Stimulated activated CD4-positive, alpha-beta T cell treated with anti-CD3 and anti-CD28 coated beads, Interleukin-2, amount 100 ng/mL, for 4 hours (primary cell): Measurements from ENCODE around the gene CKAP4.

Experiments used
- DNase-seq: peaks from one replicate; pipeline ENCODE4 v3.0.0-alpha.2; 2020; ENCODE audit warnings: low read depth

Gene CKAP4

DNA sequence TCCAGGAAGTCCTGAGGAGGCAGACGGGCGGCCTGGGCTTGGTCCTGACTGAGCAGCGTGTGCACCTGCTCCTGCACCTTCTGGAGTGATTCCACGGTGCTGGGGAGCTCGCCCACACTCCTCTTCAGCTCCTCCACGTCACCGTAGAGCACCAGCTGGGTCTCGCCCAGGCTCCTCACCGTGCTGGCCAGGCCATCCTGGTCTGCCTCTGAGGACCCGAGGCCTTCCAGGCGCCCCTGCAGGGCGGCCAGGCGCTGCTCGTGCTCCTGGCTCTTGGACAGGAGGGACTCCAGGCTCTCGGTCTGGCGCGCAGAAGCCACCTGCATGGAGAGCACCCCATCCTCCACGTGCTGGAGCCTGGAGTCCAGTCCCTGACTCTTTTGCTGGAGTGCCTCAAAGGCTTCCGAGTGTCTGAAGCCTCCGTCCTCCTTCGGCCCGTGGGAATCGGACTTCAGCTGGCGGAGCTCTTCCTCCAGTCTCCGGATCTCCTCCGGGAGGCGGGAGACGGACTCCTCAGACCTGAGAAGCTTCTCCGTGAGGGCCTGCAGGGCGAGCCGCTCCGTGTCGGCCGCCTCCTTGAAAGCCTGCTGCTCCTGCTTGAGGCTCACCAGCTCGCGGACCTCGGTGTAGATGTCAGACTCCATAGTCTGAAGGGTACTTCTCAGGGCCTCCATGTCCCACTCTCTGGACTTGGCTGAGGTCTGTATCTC is 8.4 kb downstream of the CKAP4 start:
- DNase-seq, result no peak

DNA sequence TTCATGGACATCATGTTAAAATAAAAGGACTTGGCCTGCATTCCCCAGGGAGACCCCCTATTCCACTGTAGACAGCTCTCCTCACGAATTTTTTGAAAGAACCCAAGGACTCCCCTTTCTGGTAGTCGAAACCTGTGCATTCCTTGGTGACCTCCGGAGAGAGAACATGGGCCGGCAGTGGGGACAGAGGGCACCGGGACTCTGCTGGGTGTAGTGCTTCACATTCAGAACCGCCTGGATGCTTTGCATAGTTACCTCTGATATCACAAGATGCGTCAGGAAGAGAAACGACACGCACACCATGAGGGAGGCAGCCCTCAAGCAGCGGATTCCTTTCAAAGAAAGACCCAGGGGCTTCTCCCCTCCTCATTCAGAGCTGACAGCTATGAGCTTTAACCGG is 9.7 kb downstream of the CKAP4 start:
- no peak for DNase-seq

DNA sequence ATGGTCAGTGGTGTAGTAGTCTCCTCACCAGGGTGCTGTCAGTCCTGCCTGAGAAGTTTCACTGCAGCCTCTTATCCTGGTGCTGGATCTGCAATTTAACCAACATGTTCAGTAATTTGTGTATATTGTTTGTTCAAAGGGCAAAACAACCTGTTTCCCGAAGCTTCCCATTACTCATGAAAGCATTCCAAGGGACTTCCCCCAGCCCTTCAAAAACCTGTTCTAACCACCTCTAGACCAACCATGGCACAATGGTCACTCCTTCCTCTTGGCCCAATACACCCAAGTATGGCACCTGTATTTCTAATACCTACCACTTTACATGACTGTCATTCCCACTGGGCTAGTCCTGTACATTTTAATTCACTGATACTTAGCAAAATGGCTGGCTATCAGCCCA is 12.1 kb downstream of the CKAP4 start:
- no peak for DNase-seq

DNA sequence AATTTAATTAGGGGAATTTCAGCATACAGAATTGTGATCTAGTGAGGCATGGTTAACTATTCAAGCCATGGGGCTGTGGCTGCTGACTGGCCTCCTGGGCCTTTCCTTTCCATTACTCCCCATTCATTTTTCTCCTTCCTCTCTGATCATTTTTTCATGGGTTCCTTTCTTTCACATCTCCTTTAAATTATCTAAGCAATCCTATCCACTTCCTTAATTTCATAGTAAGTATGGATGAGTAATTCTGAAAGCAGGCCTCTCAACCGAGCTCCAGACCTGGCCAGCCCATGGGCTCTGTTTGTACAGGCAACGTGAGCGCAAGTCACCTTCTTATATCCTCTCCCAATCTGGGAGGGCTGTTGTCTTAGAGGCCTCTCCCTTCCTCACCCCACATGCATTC is 13.4 kb downstream of the CKAP4 start:
- DNase-seq, result no peak

DNA sequence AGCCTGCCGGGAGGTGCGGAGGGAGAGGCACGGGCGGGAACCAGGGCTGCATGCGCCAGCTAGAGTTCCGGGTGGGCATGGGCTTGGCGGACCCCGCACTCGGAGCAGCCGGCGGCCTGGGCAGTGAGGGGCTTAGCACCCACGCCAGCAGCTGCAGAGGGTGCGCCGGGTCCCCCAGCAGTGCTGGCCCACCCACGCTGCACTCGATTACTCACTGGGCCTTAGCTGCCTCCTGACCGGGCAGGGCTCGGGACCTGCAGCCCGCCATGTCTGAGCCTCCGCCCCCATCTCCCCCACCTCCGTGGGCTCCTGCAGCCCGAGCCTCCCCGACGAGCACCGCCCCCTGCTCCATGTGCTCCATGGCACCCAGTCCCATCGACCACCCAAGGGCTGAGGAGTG is 14.8 kb downstream of the CKAP4 start:
- no peak for DNase-seq

DNA sequence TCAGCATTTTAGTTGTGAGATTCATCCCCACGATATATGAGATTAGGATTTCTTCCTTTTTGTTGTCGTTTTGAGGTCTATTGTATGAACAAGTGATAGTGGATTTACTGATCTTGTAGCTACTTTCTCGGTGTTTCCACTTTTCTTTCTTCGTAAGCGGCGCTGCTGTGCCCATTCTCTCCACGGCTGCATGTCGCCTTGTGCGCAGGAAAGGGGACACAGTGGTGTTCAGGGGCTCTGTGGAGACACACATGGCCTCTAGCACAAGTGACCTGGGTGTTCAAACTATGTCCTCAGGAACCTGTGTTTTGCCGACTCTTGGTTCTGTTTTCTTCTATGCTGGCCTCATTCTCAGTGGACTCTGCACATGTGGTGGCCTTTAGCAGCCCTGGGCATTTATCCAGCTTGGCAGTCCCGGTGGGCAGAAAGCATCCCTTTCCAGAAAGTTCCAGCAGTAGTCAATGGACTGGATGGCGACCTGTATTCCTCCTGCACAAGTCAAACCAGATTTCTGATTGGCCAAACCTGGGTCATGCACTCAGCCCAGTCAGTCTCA is 18.7 kb downstream of the CKAP4 start:
- no peak for DNase-seq

DNA sequence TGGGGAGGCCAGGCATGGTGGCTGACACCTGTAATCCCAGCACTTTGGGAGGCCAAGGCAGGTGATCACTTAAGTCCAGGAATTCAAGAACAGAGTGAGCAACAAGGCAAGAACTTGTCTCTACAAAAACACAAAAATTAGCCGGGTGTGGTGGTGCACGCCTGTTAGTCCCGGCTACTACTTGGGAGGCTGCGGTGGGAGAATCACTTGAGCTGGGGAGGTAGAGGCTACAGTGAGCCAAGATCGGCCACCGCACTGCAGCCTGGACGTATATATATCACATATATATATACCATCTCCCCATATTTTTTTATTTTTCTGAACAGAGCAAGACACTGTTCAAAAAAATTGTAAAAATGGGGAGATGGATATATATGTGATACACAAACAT is 19.5 kb downstream of the CKAP4 start:
- no peak for DNase-seq

DNA sequence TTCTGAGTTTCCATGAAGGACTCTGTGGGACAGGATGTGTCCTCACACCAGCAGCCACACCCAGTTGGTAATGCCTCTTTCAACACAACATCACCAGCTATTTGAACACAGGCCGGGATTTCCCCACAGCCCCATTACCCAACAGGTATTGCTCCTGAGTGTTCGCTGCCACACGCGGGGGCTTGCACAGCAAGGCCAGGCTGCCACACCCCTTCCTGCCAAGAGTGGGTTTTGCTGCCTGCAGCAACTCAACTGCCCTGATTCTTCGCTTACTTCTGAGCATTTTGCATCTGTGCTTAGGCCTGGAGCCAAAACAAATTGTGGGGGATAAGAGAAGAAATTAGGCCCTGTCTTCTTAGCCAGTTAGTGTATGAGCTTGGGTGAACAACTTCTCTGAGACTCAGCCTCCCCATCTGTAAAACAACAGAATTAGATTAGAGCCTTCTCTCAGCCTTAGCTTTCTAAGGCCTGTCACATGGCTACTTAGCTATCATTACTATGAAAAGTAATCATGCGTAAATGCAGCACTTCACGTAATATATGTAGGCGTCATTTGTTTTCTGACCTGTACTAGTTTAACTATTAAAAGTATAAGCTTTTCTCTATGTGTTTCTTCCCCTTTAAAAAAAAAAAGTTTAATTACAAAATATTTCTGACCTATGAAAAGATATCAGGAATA is 20.0 kb downstream of the CKAP4 start:
- peak; percentile 51 for DNase-seq

DNA sequence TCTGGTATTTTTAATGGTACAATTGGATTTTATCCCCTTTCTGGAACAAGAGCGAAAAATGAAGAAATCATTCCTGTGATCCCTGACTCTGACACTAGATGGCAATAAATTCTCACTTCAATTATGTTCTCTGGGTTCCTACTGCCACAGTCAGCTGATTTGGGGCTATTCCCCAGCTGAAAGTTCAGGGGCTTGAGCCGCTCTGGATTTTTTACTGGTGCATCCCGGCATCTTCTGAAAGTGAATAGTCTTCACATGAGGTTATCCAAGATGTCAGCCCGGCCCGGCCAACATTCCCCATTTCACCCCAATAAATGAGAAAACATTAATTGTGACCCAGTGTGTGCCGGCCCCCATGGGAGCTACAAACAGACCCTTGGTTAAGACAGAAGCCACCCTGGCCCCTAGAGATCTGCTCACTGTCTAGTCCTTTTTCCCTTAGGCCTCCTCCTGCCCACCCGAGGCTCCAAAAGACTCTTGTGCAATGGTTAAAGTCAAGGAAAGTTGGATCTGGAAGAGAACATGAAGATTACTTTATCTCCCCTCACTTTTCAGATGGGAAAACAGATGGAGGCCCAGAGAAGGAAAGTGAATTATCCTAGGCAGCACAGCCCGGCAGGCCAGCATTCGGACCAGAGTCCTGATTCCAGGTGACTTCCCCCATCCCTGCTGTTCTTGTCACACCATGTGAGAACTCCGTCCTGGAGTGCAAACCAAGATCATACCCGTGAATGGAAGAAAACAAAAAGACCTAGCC is 20.8 kb downstream of the CKAP4 start:
- DNase-seq, result no peak

DNA sequence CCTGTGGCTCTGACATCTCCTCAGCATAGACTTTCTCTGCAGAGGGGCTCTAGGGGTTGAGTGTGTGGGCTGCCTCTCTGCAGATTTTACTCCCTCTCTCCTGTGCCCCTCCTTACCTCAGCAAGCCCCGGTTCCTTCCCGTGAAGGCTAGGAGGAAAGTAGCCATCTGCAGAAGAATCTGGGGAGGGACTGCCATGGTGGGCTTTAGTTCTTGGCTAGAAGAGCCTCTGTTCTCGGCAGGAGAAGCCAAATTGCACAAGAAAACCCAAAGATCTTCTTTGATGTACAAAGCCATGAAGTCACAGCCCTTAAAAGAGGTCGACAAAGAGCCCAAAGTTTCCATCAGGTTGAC is 23.5 kb downstream of the CKAP4 start:
- DNase-seq, result no peak

DNA sequence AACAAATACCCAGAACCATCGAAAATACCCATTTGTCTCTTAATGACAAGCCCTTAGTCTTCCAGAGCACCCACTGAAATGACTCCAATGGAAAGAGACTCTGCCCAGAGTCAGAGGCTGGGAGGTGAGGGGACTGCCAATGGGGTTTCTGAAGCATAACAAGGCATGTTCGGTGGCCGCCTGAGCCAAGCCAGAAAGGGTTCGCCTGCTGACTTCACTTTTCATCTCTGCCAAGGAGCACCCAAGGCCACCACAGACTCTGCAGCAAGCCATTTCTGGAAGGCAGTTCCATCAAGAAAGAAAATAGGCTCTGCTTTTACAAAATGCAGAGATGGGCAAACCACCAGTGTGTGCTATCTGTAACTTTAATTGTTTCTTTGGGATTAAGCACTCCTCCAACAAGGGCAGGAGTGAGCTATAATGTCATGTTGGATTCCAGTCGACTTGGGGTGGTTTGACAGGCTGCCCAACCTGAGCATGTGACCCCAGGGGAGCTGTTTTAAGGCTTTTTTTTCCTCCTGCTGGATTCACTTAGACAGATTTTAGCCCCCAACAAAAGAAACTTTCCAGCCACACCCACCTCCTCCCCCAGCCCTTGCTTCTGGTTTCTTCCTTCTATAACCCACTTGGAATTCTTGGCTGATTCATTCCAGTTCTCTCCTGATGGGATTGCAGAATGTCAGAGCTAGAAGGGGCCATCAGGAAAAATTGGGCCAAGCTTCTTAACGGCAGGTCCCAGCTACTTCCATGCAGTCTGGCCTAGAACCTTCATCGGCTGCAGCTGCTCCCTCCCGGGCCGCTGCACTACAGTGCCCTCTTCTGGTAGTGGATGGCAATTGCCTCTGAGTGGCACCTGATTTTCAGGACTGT is 24.1 kb downstream of the CKAP4 start:
- peak; percentile 40 for DNase-seq

DNA sequence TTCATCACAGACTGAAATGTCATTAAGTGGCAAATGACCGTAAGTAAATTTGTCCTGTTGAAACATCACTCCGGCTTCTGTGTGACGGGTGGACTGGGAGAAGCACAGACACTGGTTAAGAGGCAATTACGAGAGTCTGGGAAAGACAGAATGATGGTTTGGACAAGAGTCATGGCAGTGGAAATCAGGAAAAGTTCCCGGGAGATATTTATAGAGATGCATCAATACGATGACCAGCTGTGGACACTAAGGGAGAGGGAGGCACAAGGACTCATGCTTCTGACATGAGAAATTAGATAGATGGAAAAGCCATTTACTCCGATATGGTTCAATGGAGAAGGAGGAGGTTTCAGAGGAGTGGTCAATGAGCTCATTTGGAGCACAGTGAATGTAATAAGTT is 27.3 kb downstream of the CKAP4 start:
- no peak for DNase-seq

DNA sequence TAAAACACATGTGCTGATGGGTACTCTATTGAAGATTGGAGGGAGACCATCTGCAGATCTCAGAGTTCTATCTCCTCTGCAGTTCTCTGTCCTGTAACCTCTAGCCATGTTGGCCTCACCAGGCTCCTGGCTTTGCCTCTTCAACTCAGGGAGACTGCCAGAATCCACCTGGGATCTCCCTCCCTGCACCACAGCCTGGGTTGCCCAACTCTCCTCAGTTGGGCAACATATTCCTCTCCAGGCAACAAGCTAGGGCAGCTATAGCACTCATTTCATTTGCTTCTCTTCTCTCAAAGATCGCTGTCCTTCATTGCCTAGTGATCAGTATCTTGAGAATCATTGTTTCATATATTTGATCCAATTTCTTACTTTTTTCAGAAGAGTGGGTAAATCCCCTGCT is 28.8 kb downstream of the CKAP4 start:
- no peak for DNase-seq

DNA sequence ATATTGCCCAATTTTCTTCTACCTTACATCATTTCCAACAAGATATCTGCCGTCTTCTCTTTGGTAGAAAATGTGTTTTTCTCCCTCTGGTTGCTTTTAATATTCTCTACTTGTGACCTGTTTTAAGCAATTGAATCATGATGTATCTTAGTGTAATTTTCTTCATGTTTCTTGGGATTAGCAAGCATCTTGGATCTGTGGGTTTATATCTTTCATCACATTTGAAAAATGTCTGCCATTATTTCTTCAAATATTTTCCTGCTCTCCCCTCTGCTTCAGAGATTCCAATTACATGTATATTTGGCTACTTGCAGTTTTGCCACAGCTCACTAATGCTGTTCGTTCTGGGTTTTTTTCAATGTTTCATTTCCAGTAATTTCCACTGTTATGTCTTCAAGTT is 30.1 kb downstream of the CKAP4 start:
- DNase-seq, result no peak

DNA sequence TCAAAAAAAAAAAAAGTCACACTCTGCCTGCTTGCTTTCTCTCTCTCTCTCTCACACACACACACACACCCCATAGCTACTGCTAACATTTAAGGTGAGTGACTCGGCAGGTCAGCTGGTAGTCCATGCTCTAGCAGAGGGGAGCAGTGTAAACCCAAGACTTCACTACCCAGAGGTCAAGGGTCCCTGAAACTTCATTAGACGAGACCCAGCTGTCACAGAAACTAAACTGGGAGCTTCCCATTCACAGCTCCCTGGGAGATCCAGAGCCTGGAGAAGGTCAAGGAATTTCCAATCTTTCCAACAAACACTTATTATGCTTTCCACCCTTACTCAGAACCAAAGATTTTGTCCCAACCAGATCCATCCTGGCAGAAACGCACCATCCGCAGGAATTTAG is 33.2 kb downstream of the CKAP4 start:
- no peak for DNase-seq

DNA sequence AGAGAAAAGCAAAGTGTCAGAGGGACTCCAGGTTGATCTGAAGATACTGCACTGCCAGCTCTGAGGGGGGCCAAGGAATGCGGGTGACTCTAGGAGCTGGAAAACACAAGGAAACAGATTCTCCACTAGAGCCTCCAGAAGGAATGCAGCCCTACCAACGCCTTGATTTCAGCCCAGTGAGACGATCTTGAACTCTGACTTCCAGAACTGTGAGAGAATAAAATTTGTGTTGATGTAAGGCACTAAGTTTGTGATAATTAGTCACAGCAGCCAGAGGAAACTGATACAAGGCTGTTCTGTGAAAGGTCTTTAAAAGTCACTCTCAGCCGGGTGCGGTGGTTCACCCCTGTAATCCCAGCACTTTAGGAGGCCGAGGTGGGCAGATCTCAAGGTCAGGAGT is 34.2 kb downstream of the CKAP4 start:
- no peak for DNase-seq

DNA sequence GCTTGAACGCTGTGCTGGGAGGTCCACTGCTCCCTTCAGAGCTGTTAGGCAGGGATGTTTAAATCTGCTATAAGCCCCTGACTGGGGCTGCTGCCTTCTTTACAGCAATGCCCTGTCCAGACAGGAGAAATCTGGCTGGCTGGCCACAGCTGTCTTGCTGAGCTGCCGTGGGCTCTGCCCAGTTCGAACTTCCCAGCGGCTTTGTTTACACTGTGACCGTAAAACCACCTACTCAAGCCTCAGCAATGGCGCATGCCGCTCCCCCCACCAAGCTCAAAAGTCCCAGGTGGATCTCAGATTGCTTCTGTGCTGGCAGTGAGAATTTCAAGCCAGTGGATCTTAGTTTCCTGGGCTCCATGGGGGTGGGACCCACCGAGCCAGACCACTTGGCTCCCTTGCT is 35.8 kb downstream of the CKAP4 start:
- DNase-seq, result no peak

DNA sequence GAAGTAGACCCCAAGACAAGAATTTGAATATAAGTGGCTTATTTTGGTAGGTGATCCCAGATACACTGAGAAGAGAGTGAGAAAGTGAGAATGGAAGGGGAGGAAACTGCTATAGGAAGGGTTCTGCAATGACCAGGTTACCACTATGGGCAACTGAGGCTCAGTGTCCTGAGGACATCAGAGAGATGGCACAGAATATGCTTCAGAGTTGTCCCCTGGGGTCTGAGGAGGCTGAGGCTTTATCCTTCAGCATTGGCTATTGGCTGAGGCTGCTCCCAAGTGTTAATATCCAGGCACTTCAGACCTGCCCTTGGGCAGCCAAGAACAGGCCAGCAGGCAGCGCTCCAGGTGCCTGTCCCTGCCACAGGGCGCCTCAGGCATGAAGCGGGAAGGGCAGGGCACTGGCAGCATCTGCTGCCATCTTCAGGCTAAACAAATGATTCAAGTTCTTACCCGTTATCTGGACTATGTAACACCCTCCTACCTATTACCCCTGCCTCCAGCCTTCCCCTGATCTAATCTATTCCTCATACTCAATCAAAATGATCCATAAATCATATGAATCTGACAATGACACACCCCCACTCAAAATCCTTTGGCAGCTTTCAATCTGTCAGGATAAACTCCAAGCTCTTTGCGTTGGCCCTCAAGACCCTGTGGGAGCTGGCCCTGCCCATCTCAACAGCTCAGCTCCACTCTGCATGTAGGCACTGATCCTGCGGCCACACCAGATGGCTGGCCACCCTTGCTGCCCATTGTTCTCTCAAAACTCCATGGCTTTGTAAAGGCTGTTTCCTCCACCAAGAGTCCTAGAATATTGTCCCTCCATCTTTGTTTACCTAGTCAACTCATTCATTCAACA is 42.4 kb downstream of the CKAP4 start:
- no peak for DNase-seq

DNA sequence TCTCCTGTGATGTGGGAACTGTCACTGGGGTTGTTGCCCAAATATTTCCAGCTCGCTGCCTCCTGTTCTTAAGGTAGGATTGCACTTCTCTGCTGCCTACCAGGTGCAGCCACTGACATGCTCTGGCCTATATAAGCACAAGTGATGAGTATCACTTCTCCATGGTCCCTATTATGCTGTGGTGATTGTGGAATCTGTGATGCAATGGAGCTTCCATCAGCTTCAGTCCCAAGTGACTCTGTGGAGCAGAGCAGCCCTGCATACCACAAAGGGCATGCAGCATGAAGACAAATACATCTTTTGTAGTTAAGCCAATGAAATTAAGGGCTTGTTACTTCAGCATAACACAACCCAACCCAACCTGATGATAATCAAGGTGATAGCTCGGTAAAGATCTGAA is 43.5 kb downstream of the CKAP4 start:
- DNase-seq, result no peak

DNA sequence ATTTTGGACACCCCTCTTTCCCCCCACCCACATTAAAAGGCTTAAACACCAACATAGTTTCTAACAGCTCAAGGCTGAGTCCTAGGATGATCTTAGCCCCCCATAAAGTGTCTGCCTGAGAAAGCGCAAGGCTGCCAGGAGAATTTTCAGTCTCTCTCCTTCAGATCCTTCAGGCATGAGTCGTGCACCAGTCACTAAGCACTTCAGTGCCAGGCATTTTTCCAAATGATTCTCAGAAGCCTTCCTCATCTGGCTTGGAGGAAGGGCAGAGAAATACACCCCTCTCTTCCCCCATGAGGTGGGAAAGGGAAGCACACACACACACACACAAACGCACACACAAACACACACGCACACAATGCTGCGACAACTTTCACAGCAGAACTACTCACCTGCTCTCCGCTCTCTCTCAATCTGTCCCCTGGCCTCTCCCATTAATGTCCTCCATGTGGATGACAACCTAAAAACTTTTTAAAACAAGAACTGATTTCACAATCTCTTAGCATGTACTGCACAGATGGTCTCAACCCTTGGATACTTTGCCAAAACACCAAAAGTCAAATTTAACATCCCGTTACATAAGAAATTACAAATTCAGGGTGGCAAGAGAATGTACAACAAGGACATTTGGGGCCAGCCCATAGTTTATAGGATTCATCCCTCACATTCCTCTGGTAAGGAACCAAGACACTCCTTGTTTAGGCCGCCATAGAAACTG is 49.8 kb downstream of the CKAP4 start:
- no peak for DNase-seq

DNA sequence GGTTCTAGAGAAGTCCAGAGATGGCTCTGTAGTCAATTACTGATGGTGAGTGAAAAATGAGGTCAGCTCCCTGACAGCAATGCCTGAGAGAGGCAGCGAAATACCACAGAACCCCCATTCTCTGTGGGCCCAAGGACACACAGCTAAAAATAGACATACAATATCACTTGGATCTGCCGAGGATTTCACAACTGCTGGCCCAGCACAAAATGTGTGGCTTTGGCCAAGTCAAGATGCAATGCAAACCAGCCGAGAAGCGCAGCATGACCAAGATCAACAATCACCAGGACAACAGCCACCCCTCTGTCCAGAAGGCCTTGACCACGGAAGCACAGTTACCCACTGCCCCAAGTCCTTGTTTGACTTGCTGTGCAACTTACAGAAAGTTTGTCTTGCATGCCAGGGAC is 52.2 kb downstream of the CKAP4 start:
- DNase-seq, result no peak
